KG1 (cell line): ENCODE data around the gene CEP120.
"Not testable (repeated sequence)": the region's sequence is repeated elsewhere in the genome, so short reads cannot be mapped to it uniquely, and the experiment has no call there.

Source experiments
- DNase-seq: peaks from one replicate; lab custom pipeline; 2025; lab: John Stamatoyannopoulos, UW

CEP120 gene

DNA sequence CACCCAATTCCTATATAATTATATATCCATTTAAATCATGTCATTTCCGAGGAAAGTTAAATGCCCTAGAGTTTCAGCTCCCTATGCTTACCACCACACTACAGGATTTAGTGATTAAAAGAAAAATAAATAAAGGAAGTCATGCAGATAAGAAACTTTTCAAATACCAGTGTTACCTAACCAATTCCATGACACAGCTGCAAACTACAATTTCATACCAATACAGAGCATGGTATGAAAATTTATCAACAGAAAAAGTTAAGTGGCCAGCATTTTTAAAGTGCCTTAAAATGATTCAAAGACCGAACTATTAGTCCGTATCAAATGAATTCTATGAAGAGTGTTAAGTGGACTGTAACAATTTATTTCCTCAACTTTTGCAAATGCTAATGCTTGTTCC, 35.9 kb downstream of the CEP120 start:
- no peak for DNase-seq

DNA sequence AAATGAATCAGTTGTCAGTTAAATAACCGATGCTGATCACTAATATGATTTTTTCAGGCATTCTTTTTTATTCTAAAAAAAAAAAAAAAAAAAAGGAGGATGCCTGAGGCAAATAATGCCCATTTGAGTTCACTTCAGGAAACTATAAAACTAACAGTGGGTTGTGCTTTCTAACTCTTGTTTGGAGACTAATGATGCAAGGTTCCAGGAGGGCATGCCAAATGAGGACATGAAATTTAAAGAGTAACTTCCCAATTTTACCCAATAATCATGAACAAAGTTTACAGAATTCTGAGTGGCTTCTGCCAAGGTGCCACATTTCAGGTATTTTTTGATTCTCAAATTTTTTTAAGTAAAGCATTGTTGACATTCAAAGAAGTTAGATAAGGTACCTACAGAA, 41.0 kb downstream of the CEP120 start:
- no peak for DNase-seq

DNA sequence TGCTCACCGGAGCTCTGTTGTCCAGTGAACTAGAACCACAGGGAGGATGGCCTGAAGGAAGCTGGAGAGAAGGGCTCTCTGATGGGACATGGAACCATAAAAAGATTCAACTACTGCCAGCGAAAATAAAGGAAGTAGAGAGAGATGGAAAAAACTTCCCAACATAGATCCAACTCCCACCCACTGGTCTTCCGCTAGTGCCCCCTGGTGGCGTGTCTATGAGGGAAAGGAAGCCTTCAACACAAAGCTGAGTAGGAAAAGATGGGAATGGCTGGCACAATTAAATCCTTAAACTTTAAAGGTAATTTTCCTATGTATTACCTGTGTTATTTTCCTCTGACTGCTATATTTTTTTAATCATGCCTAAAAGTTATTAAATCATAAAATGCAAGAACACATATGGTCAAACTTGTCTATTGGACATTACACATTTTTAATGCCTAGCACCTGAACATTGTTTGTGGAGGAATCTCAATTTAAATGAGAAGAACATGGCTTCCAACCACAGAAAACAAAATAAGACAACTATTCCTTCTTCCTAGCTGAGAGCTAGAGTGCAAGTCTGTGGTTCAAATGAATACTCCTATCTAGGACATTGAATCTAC, 51.5 kb downstream of the CEP120 start:
- DNase-seq = no peak

GRCh38 chr5:123369371-123369968, 53.7 kb downstream of the CEP120 start:
- no peak for DNase-seq

GRCh38 chr5:123367739-123368138, 55.5 kb downstream of the CEP120 start:
- DNase-seq = no peak

- no peak for DNase-seq
Observed at GRCh38 chr5:123365156-123365555, 58.0 kb downstream of the CEP120 start.

GRCh38 chr5:123364441-123365155, 58.6 kb downstream of the CEP120 start:
- DNase-seq = no peak

- no peak for DNase-seq
Observed at GRCh38 chr5:123360910-123361309, 62.3 kb downstream of the CEP120 start.

- DNase-seq = no peak
Observed at GRCh38 chr5:123360201-123360571, 63.0 kb downstream of the CEP120 start.

DNA sequence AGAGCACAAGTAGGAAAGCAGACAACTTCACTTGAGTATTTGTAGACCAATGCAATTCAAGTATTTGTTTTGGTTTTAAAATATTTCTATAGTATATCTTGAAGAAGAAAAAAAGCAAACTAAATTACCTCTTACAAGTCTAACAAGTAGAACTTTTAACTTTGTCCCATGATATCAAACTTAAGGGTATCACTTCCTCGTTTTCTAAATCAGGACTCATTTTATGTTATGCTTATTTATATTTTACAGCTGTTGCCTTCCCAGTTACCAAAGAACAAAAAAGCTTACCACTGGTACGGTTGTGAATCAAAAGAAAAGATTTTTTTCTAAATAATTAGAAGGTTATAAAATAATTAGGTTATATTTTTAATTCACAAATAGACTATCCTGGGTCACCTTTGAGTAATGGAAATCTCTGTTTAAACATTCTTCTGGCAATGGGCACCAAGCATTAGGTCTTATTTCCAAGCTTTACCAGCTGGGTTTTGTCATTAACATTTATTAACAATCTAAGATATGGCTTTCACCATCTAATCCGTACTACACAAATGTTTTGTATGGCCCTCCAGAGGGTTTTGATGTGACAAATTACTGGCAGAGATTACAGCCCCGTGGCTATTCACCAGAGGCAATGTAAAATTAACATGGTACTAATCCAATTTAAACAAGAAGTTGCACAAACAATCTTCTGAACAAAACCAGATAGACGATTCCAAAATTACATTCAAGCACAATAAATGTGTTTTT, 63.6 kb downstream of the CEP120 start:
- no peak for DNase-seq

GRCh38 chr5:123358751-123359150, 64.5 kb downstream of the CEP120 start:
- no peak for DNase-seq

DNA sequence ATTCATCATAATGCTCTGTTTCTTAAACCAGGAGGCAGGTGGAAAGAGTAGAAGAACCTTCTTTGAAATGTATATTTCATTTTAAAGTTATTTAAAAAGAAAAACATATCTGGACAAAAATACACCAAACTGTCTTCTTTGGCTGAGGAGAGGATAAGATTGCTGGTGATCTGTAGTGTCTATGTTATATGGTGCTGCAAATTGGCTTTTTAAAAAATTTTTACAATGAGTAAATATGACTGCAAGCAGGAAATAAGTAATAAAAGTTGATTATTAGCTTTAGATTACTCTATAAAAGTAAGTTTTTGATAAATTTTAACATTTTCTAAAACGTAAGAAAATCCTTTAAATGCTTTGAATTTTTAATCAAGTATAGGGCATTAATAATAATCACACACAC, 64.9 kb downstream of the CEP120 start:
- no peak for DNase-seq

- DNase-seq = no peak
Observed at GRCh38 chr5:123351820-123352219, 71.4 kb downstream of the CEP120 start.

DNA sequence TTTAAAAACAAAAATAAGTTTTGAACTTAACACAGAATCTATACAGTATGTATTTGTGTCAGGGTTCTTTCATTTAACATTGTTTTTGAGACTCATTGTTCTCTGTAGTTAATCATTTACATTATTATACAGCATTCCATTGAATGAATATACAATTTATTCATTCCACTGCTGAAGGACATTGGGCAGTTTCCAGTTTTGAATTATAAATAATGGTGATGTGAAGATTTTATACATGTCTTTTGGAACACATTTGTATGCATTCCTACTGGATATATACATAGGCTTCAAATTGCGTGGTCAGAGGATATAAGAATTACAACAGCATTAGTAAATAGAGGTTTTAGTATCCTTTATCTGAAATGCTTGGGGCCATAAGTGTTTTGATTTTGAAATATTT, 72.0 kb downstream of the CEP120 start:
- DNase-seq = no peak

- DNase-seq = no peak
Observed at GRCh38 chr5:123350742-123351141, 72.5 kb downstream of the CEP120 start.

GRCh38 chr5:123344816-123345426, 78.3 kb downstream of the CEP120 start:
- DNase-seq = no peak

- DNase-seq = no peak
Observed at GRCh38 chr5:123340928-123341327, 82.3 kb downstream of the CEP120 start.

DNA sequence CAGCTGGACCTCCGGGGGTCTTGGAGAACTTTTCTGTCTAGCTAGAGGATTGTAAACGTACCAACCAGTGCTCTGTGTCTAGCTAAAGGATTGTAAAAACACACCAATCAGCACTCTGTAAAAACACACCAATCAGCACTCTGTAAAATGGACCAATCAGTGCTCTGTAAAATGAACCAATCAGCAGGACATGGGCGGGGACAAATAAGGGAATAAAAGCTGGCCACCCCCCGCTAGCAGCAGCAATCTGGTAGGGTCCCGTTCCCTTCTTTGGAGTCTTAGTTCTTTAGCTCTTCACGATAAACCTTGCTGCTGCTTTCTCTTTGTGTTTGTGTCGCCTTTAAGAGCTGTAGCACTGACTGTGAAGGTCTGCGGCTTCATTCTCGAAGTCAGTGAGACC, 114.8 kb downstream of the CEP120 start:
- not testable (repeated sequence) for DNase-seq

DNA sequence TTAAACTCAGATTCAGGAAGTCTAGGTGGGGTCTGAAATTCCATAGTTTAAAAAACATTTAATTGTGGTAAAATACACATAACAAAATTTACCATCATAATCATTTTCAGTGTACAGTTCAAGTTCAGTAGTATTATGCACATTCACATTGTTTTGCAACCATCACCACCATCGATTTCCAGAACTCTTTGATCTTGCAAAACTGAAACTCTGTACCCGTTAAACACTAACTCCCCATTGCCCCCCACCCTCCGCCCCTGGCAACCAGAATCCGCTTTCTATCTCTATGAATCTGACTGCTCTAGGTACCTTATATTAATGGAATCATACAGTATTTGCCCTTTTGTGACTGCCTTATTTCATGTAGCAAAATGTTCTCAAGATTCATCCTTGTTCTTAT, 117.5 kb downstream of the CEP120 start:
- no peak for DNase-seq

DNA sequence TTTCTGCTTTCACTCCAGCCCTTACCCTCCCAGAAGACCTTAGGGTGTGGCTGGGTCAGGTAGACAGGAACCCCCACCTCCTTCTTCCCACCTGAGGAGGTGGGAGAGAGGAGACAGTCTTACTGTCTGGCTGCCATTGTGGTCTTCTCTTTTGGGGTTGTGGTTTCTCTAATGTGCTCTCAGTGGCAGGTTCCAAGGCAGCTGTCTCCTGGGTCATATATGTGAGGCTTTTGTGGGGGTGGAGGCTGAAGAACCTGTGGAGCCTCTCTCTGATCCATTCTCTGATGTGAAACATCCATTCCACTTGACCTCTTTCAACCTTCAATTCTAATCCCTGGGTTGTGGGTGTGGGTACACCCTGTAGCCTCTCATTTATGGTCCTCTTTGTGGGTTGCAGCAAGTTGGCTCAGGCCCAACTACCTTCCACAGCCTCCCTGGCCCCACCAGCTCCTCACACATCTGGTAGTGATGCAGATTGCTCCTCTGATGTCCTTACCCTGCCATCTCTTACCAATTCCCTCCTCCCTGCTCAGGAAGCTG, 118.4 kb downstream of the CEP120 start:
- DNase-seq = no peak

GRCh38 chr5:123303802-123304201, 119.4 kb downstream of the CEP120 start:
- DNase-seq = no peak

- no peak for DNase-seq
Observed at GRCh38 chr5:123300266-123300665, 122.9 kb downstream of the CEP120 start.
